Gastroesophageal sphincter (tissue), 3 donors: Measurements from ENCODE around the gene HLCS.

ENCODE experiments used
- POLR2A ChIP-seq, 2 donors: fragments of 450-650 bp; IDR thresholded peaks; one replicate each; pipeline ENCODE4 v1.6.1; 2017; ENCODE audit warnings: antibody characterized with exemption in 2 of 2, mild to moderate bottlenecking in 2 of 2, moderate library complexity in 1 of 2
- POLR2AphosphoS5 ChIP-seq: sonication (generic); formaldehyde crosslinking; IDR thresholded peaks from one replicate; pipeline ENCODE4 v1.6.1; 2017; ENCODE audit warnings: antibody characterized with exemption
- TF ChIP-seq, protein P1 (sequence below), 4 experiments: fragments of 200-600 bp in 2 of 4; fragments of 450-650 bp in 2 of 4; sonication (generic) in 1 of 4; IDR thresholded peaks; one replicate each; pipeline ENCODE4 v1.5.1; 2017 to 2019; ENCODE audit warnings: antibody characterized with exemption in 4 of 4, mild to moderate bottlenecking in 2 of 4, moderate library complexity in 2 of 4

DNA sequence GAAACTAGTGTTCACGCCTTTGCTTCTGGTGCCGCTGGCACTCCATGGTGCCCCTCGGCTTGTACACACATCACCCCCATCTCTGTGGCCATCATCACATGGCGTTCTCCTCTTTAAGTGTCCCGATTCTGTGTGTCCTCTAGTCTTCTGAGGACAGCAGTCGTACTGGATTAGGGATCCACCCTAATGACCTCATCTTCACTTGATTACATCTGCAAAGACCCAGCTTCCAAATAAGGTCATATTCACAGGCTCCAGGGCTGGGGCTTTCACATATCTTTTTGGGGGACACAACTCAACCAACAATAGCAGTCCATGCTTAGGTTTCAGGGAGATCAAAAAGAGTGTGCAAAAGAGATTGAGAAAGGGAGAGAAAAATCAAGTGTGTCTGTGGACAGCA, 64.9 kb downstream of the HLCS start:
- no peak for TF ChIP-seq POLR2AphosphoS5
- TF ChIP-seq POLR2A (IDR thresholded peaks at IDR 0.05), result no peak
- TF ChIP-seq, protein P1, sequence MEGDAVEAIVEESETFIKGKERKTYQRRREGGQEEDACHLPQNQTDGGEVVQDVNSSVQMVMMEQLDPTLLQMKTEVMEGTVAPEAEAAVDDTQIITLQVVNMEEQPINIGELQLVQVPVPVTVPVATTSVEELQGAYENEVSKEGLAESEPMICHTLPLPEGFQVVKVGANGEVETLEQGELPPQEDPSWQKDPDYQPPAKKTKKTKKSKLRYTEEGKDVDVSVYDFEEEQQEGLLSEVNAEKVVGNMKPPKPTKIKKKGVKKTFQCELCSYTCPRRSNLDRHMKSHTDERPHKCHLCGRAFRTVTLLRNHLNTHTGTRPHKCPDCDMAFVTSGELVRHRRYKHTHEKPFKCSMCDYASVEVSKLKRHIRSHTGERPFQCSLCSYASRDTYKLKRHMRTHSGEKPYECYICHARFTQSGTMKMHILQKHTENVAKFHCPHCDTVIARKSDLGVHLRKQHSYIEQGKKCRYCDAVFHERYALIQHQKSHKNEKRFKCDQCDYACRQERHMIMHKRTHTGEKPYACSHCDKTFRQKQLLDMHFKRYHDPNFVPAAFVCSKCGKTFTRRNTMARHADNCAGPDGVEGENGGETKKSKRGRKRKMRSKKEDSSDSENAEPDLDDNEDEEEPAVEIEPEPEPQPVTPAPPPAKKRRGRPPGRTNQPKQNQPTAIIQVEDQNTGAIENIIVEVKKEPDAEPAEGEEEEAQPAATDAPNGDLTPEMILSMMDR (IDR thresholded peaks at IDR 0.05), result no peak
